RWPE1 (cell line): Measurements from ENCODE around the gene RERG.

Experiments used
- CTCF ChIA-PET: fragments of 350-600 bp; sonication (Branson Sonifier 250); formaldehyde crosslinking; extraction: SDS; loops from one replicate; lab custom pipeline; 2021; lab: Yijun Ruan, JAX
- POLR2A ChIA-PET: fragments of 400-600 bp; formaldehyde crosslinking; extraction: SDS; loops from one replicate; lab custom pipeline; 2020; ENCODE audit warnings: antibody characterized with exemption; ENCODE audit not compliant: low non-redundant PET; lab: Yijun Ruan, JAX
- DNase-seq: peaks from one replicate; pipeline ENCODE4 v3.0.0; 2012; ENCODE audit warnings: low spot score
- H3K27ac ChIP-seq: fragments of 450-650 bp; 2 replicates; pipeline ENCODE4 v1.5.1; 2017
- CTCF ChIP-seq: fragments of 450-650 bp; conservative IDR thresholded peaks from 2 replicates; pipeline ENCODE4 v1.5.1; 2017; ENCODE audit warnings: low read depth, mild to moderate bottlenecking

Gene RERG

GRCh38 chr12:15220915-15221885, at the start of gene RERG:
RERG (minus strand) TSS chr12:15221417; CDS start chr12:15217489, 3,928 bp downstream.
- TF ChIP-seq CTCF, result peak; percentile 83
- POLR2A ChIA-PET, result no interaction called here
- CTCF ChIA-PET, result interaction anchor here (0.5 to 2.9 kb wide), 25 partner anchors 8 to 1018 kb away, joined by 3 to 18 read pairs (median 4); no protein-coding TSS in a partner anchor
- peak; percentile 61 for DNase-seq
- H3K27ac ChIP-seq, result peak within 1 kb of the TSS; percentile 35

- POLR2A ChIA-PET, result no interaction called here
- H3K27ac ChIP-seq, result no peak overlapping the region
- TF ChIP-seq CTCF, result no peak
- CTCF ChIA-PET, result interaction anchor here (0.5 to 0.7 kb wide), 2 partner anchors 74 to 436 kb away, joined by 3 read pairs; no protein-coding TSS in a partner anchor
- no peak for DNase-seq
Measured at GRCh38 chr12:15270591-15270990, 49.4 kb upstream of the RERG start.

- H3K27ac ChIP-seq, result no peak overlapping the region
- ChIA-PET CTCF (interaction anchor here (0.6 to 1.1 kb wide), 6 partner anchors 11 to 541 kb away, joined by 3 to 6 read pairs (median 3); partner anchors contain the start of gene RERG), POLR2A (no interaction called here)
- TF ChIP-seq CTCF, result peak; percentile 71
- peak; percentile 59 for DNase-seq
Measured at GRCh38 chr12:15268927-15269552, 47.8 kb upstream of the RERG start.

- H3K27ac ChIP-seq, result no peak overlapping the region
- CTCF ChIA-PET, result no interaction called here
- TF ChIP-seq CTCF, result no peak
- POLR2A ChIA-PET, result no interaction called here
- DNase-seq, result no peak
Measured at GRCh38 chr12:15268309-15268708, 47.1 kb upstream of the RERG start.

GRCh38 chr12:15265875-15266274, 44.7 kb upstream of the RERG start:
- H3K27ac ChIP-seq, result no peak overlapping the region
- no peak for DNase-seq
- POLR2A ChIA-PET, result no interaction called here
- CTCF ChIA-PET, result no interaction called here
- TF ChIP-seq CTCF, result no peak

- no peak for DNase-seq
- H3K27ac ChIP-seq, result no peak overlapping the region
- POLR2A ChIA-PET, result no interaction called here
- CTCF ChIA-PET, result no interaction called here
- no peak for TF ChIP-seq CTCF
Measured at GRCh38 chr12:15256761-15257160, 35.5 kb upstream of the RERG start.
